CD4-positive, alpha-beta memory T cell (primary cell): ENCODE data around the gene CEBPG. TPM values are rescaled to one million over a fixed set of nuclear protein-coding genes. Genes with fewer than 3 reads are reported as not detected.

Experiments used
- CTCF ChIA-PET: fragments of 350-600 bp; sonication (Branson Sonifier 250); formaldehyde crosslinking; loops from one replicate; lab custom pipeline; 2021; ENCODE audit warnings: inconsistent platforms; ENCODE audit not compliant: partially characterized antibody; lab: Charles Lee
- POLR2A ChIA-PET: fragments of 350-600 bp; sonication (Branson Sonifier 250); formaldehyde crosslinking; loops from one replicate; lab custom pipeline; 2021; ENCODE audit not compliant: partially characterized antibody; lab: Charles Lee
- DNase-seq, 5 donors: peaks; one replicate each; pipeline versions ENCODE4 v3.0.0 to v3.0.0-alpha.2; 2020 to 2022; ENCODE audit warnings: mixed read lengths in 1 of 5
- H3K27ac ChIP-seq: one replicate; pipeline ENCODE4 v1.7.0; 2013; ENCODE audit warnings: low read depth, low read length
- H3K27me3 ChIP-seq: 2 replicates; pipeline ENCODE4 v1.7.0; 2013; ENCODE audit warnings: mild to moderate bottlenecking, low read length, moderate library complexity; ENCODE audit not compliant: insufficient read depth
- H3K36me3 ChIP-seq: 2 replicates; pipeline ENCODE4 v1.7.0; 2013; ENCODE audit warnings: mild to moderate bottlenecking, low read length, moderate library complexity; ENCODE audit not compliant: insufficient read depth
- H3K4me1 ChIP-seq: 2 replicates; pipeline ENCODE4 v1.7.0; 2013; ENCODE audit warnings: mild to moderate bottlenecking, low read length, moderate library complexity; ENCODE audit not compliant: insufficient read depth
- H3K4me3 ChIP-seq, 2 donors: one replicate each; pipeline ENCODE4 v1.7.0; 2013; ENCODE audit warnings: low read length in 2 of 2, mild to moderate bottlenecking in 1 of 2
- H3K9me3 ChIP-seq, 2 donors: one replicate each; pipeline ENCODE4 v1.7.0; 2013; ENCODE audit warnings: low read length in 2 of 2, control low read depth in 1 of 2; ENCODE audit not compliant: control insufficient read depth in 1 of 2
- H3K27ac Mint-ChIP-seq, 7 donors: one replicate each; pipeline ENCODE4 v1.8.0; 2020 to 2021; ENCODE audit warnings: mixed read lengths in 7 of 7, mild to moderate bottlenecking in 6 of 7, inconsistent platforms in 3 of 7, moderate library complexity in 3 of 7
- H3K27me3 Mint-ChIP-seq, 2 donors: one replicate each; pipeline ENCODE4 v1.8.0; 2020 to 2021; ENCODE audit warnings: mixed read lengths in 2 of 2
- H3K36me3 Mint-ChIP-seq, 2 donors: one replicate each; pipeline ENCODE4 v1.8.0; 2020 to 2021; ENCODE audit warnings: mixed read lengths in 2 of 2, inconsistent platforms in 1 of 2, mild to moderate bottlenecking in 1 of 2
- H3K4me1 Mint-ChIP-seq, 4 donors: one replicate each; pipeline ENCODE4 v1.8.0; 2020 to 2021; ENCODE audit warnings: mixed read lengths in 4 of 4, mild to moderate bottlenecking in 1 of 4
- H3K4me3 Mint-ChIP-seq, 8 donors: one replicate each; pipeline ENCODE4 v1.8.0; 2020 to 2021; ENCODE audit warnings: mixed read lengths in 8 of 8, mild to moderate bottlenecking in 7 of 8, moderate library complexity in 6 of 8, inconsistent platforms in 3 of 8
- H3K9me3 Mint-ChIP-seq, 8 donors: one replicate each; pipeline ENCODE4 v1.8.0; 2020 to 2021; ENCODE audit warnings: mixed read lengths in 8 of 8, mild to moderate bottlenecking in 5 of 8, inconsistent platforms in 3 of 8, moderate library complexity in 1 of 8
- intact Hi-C: fragments of 100-400 bp; cut with micrococcal nuclease; formaldehyde crosslinking; loops from one replicate; pipeline ENCODE4 v1.15.1; 2023
- polyA plus RNA-seq, 2 donors: library from polyadenylated mRNA; unstranded; fragments of 300-500 nt; fragmentation: Illumina TruSeq; gene quantifications; one replicate each; pipeline ENCODE4 v1.2.3, GENCODE V29; 2021
- total RNA-seq, 2 experiments: library from RNA; stranded (reverse); gene quantifications; one replicate each; pipeline ENCODE4 v1.2.3, GENCODE V29; 2021

Gene CEBPG
- total and polyA plus RNA-seq, 4 experiments from 2014 or later: 8.9 to 27.2 (median 20.1) TPM

GRCh38 chr19:33387351-33388230 lies 14.1 kb downstream of the CEBPG start:
- Histone ChIP-seq H3K4me1 (no peaks in the 10 kb centered on the region), H3K36me3 (peaks cover 7% of the 10 kb centered on the region), H3K27me3 (no peaks in the 10 kb centered on the region), H3K4me3 (no peak overlapping the region), H3K9me3 (no peaks in the 10 kb centered on the region), H3K27ac (no peak overlapping the region)
- Mint-ChIP-seq H3K4me1 (peaks cover 5 to 14% (median 6%) of the 10 kb centered on the region in 4 donors), H3K36me3 (peaks cover 0 to 24% of the 10 kb centered on the region in 2 donors), H3K27me3 (no peaks in the 10 kb centered on the region), H3K27ac (peak overlapping the region in 1 of 7 donors; percentile 60), H3K9me3 (no peaks in the 10 kb centered on the region), H3K4me3 (no peak overlapping the region)
- no peak for DNase-seq
- intact Hi-C loops: no loop called here
- ChIA-PET CTCF (interaction anchor here (1.0 kb wide), 1 partner anchor 29 kb away, joined by 3 read pairs; no protein-coding TSS in a partner anchor), POLR2A (no interaction called here)

GRCh38 chr19:33388231-33388724 lies 14.8 kb downstream of the CEBPG start:
- no peak overlapping the region for H3K27ac ChIP-seq
- ChIA-PET CTCF (interaction anchor here (1.0 kb wide), 1 partner anchor 28 kb away, joined by 3 read pairs; no protein-coding TSS in a partner anchor), POLR2A (no interaction called here)
- Mint-ChIP-seq H3K4me3 (no peak overlapping the region), H3K4me1 (peaks cover 3 to 9% (median 5%) of the 10 kb centered on the region in 4 donors), H3K27me3 (no peaks in the 10 kb centered on the region), H3K9me3 (no peaks in the 10 kb centered on the region), H3K36me3 (peaks cover 0 to 21% of the 10 kb centered on the region in 2 donors), H3K27ac (no peak overlapping the region)
- peaks cover 7% of the 10 kb centered on the region for H3K36me3 ChIP-seq
- no peaks in the 10 kb centered on the region for H3K4me1 ChIP-seq
- intact Hi-C loops: no loop called here
- H3K9me3 ChIP-seq: no peaks in the 10 kb centered on the region
- no peak overlapping the region for H3K4me3 ChIP-seq
- no peak for DNase-seq
- no peaks in the 10 kb centered on the region for H3K27me3 ChIP-seq

- no peak for DNase-seq
- CTCF ChIA-PET: interaction anchor here (1.0 kb wide), 1 partner anchor 27 kb away, joined by 3 read pairs; no protein-coding TSS in a partner anchor
- Histone ChIP-seq H3K4me1 (no peaks in the 10 kb centered on the region), H3K27me3 (no peaks in the 10 kb centered on the region), H3K9me3 (no peaks in the 10 kb centered on the region), H3K4me3 (no peak overlapping the region), H3K36me3 (peaks cover 7% of the 10 kb centered on the region), H3K27ac (no peak overlapping the region)
- H3K4me1 Mint-ChIP-seq: peaks cover 3 to 8% (median 4%) of the 10 kb centered on the region in 4 donors
- no peaks in the 10 kb centered on the region for H3K27me3 Mint-ChIP-seq
- H3K9me3 Mint-ChIP-seq: no peaks in the 10 kb centered on the region
- intact Hi-C loops: no loop called here
- POLR2A ChIA-PET: no interaction called here
- H3K27ac Mint-ChIP-seq: no peak overlapping the region
- H3K36me3 Mint-ChIP-seq: peaks cover 0 to 17% of the 10 kb centered on the region in 2 donors
- no peak overlapping the region for H3K4me3 Mint-ChIP-seq
Measured at GRCh38 chr19:33388725-33389420, 15.4 kb downstream of the CEBPG start.

GRCh38 chr19:33389421-33390100 lies 16.1 kb downstream of the CEBPG start:
- H3K4me3 Mint-ChIP-seq: no peak overlapping the region
- H3K27ac Mint-ChIP-seq: no peak overlapping the region
- no peak for DNase-seq
- peaks cover 0 to 8% (median under 1%) of the 10 kb centered on the region in 4 donors for H3K4me1 Mint-ChIP-seq
- H3K9me3 Mint-ChIP-seq: no peaks in the 10 kb centered on the region
- no peaks in the 10 kb centered on the region for H3K9me3 ChIP-seq
- no peak overlapping the region for H3K4me3 ChIP-seq
- no peak overlapping the region for H3K27ac ChIP-seq
- H3K36me3 Mint-ChIP-seq: peaks cover 0 to 15% of the 10 kb centered on the region in 2 donors
- ChIA-PET CTCF (no interaction called here), POLR2A (no interaction called here)
- intact Hi-C loops: no loop called here
- no peaks in the 10 kb centered on the region for H3K4me1 ChIP-seq
- no peaks in the 10 kb centered on the region for H3K27me3 ChIP-seq
- H3K27me3 Mint-ChIP-seq: no peaks in the 10 kb centered on the region
- peaks cover 7% of the 10 kb centered on the region for H3K36me3 ChIP-seq

- intact Hi-C loops: no loop called here
- peaks cover 0 to 8% (median under 1%) of the 10 kb centered on the region in 4 donors for H3K4me1 Mint-ChIP-seq
- DNase-seq: no peak
Measured at GRCh38 chr19:33390101-33390907, 16.8 kb downstream of the CEBPG start.

GRCh38 chr19:33390908-33391630 lies 17.6 kb downstream of the CEBPG start:
- DNase-seq: no peak
- CTCF ChIA-PET: no interaction called here

More at GRCh38 chr19:33390101-33390907, 16.8 kb downstream of the CEBPG start:
- Histone ChIP-seq H3K9me3 (no peaks in the 10 kb centered on the region), H3K4me1 (no peaks in the 10 kb centered on the region), H3K27me3 (no peaks in the 10 kb centered on the region), H3K27ac (no peak overlapping the region), H3K4me3 (no peak overlapping the region), H3K36me3 (peaks cover 7% of the 10 kb centered on the region)
- Mint-ChIP-seq H3K9me3 (no peaks in the 10 kb centered on the region), H3K4me3 (no peak overlapping the region), H3K36me3 (peaks cover 0 to 14% of the 10 kb centered on the region in 2 donors), H3K27me3 (no peaks in the 10 kb centered on the region), H3K27ac (no peak overlapping the region)
- ChIA-PET POLR2A (no interaction called here), CTCF (no interaction called here)

More at GRCh38 chr19:33390908-33391630, 17.6 kb downstream of the CEBPG start:
- peaks cover 0 to 8% (median under 1%) of the 10 kb centered on the region in 4 donors for H3K4me1 Mint-ChIP-seq
- H3K27ac ChIP-seq: no peak overlapping the region
- no peaks in the 10 kb centered on the region for H3K4me1 ChIP-seq
- no peak overlapping the region for H3K4me3 Mint-ChIP-seq
- H3K27me3 ChIP-seq: no peaks in the 10 kb centered on the region
- peak overlapping the region in 1 of 7 donors; percentile 22 for H3K27ac Mint-ChIP-seq
- peaks cover 7% of the 10 kb centered on the region for H3K36me3 ChIP-seq
- intact Hi-C loops: no loop called here
- no peaks in the 10 kb centered on the region for H3K9me3 Mint-ChIP-seq
- H3K27me3 Mint-ChIP-seq: no peaks in the 10 kb centered on the region
- H3K36me3 Mint-ChIP-seq: peaks cover 0 to 9% of the 10 kb centered on the region in 2 donors
- no peak overlapping the region for H3K4me3 ChIP-seq
- no peaks in the 10 kb centered on the region for H3K9me3 ChIP-seq
- POLR2A ChIA-PET: no interaction called here
